Measurements from ENCODE around the gene EXOC3L4.

DNA sequence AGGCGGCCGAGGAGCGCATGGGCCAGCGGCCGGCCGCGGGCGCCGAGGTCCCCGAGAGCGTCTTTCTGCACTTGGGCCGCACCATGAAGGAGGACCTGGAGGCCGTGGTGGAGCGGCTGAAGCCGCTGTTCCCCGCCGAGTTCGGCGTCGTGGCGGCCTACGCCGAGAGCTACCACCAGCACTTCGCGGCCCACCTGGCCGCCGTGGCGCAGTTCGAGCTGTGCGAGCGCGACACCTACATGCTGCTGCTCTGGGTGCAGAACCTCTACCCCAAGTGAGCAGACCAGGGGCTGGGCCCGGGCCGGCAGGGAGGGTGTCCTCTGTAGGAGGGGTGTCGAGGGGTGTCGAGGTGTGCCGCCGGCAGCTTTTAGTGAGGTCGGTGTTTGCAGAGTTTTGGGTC is 32.8 kb downstream of the EXOC3L4 start:
- TF ChIP-seq, protein P1, sequence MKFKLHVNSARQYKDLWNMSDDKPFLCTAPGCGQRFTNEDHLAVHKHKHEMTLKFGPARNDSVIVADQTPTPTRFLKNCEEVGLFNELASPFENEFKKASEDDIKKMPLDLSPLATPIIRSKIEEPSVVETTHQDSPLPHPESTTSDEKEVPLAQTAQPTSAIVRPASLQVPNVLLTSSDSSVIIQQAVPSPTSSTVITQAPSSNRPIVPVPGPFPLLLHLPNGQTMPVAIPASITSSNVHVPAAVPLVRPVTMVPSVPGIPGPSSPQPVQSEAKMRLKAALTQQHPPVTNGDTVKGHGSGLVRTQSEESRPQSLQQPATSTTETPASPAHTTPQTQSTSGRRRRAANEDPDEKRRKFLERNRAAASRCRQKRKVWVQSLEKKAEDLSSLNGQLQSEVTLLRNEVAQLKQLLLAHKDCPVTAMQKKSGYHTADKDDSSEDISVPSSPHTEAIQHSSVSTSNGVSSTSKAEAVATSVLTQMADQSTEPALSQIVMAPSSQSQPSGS (IDR thresholded peaks at IDR 0.05; ENCODE audit: low read length) = no peak
- TF ChIP-seq POLR2A (IDR thresholded peaks at IDR 0.05; ENCODE audit: control extremely low read depth in 1 of 2, low read depth in 2 of 2, low read length in 2 of 2) (no peak), JUN (IDR thresholded peaks at IDR 0.05; ENCODE audit: low read depth, low read length) (no peak), EZH2 (IDR thresholded peaks at IDR 0.05; ENCODE audit: low read depth, low read length, severe bottlenecking) (peak; percentile 47), RAD21 (IDR thresholded peaks at IDR 0.05 in 1 of 2, conservative IDR thresholded peaks at IDR 0.05 in 1 of 2; ENCODE audit: low read depth in 2 of 2, low read length in 2 of 2) (no peak; a peak in 1 of 4 replicates)
- TF ChIP-seq, protein P2, sequence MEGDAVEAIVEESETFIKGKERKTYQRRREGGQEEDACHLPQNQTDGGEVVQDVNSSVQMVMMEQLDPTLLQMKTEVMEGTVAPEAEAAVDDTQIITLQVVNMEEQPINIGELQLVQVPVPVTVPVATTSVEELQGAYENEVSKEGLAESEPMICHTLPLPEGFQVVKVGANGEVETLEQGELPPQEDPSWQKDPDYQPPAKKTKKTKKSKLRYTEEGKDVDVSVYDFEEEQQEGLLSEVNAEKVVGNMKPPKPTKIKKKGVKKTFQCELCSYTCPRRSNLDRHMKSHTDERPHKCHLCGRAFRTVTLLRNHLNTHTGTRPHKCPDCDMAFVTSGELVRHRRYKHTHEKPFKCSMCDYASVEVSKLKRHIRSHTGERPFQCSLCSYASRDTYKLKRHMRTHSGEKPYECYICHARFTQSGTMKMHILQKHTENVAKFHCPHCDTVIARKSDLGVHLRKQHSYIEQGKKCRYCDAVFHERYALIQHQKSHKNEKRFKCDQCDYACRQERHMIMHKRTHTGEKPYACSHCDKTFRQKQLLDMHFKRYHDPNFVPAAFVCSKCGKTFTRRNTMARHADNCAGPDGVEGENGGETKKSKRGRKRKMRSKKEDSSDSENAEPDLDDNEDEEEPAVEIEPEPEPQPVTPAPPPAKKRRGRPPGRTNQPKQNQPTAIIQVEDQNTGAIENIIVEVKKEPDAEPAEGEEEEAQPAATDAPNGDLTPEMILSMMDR (IDR thresholded peaks at IDR 0.05; ENCODE audit: control extremely low read depth in 1 of 3, insufficient read depth in 1 of 3, low read depth in 1 of 3, low read length in 3 of 3) = no peak
- TF ChIP-seq, protein P3, sequence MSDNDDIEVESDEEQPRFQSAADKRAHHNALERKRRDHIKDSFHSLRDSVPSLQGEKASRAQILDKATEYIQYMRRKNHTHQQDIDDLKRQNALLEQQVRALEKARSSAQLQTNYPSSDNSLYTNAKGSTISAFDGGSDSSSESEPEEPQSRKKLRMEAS (IDR thresholded peaks at IDR 0.05) = no peak; the same call in none of the 2 replicates

Data from H1 (cell line).